Nephron progenitor cell (in vitro differentiated cells): ENCODE results near the gene WASF2.
"Not testable (repeated sequence)": the region's sequence is repeated elsewhere in the genome, so short reads cannot be mapped to it uniquely, and the experiment has no call there.

Experiments
- DNase-seq: peaks from one replicate; pipeline ENCODE4 v3.0.0; 2021
- H3K27ac Mint-ChIP-seq: 2 replicates; pipeline ENCODE4 v1.8.0; 2021; ENCODE audit warnings: mild to moderate bottlenecking, moderate library complexity, mixed read lengths
- H3K27me3 Mint-ChIP-seq: 2 replicates; pipeline ENCODE4 v1.8.0; 2021; ENCODE audit warnings: mild to moderate bottlenecking, low read depth, mixed read lengths; ENCODE audit not compliant: poor library complexity
- H3K36me3 Mint-ChIP-seq: 2 replicates; pipeline ENCODE4 v1.8.0; 2021; ENCODE audit warnings: low read depth, mixed read lengths
- H3K4me1 Mint-ChIP-seq: 2 replicates; pipeline ENCODE4 v1.8.0; 2021; ENCODE audit warnings: mixed read lengths
- H3K4me3 Mint-ChIP-seq: 2 replicates; pipeline ENCODE4 v1.8.0; 2021; ENCODE audit warnings: mild to moderate bottlenecking, moderate library complexity, mixed read lengths
- H3K9me3 Mint-ChIP-seq: 2 replicates; pipeline ENCODE4 v1.8.0; 2021; ENCODE audit warnings: mild to moderate bottlenecking, moderate library complexity, mixed read lengths
- CTCF ChIP-seq: fragments of 200-600 bp; sonication (generic); IDR thresholded peaks from 2 replicates; pipeline ENCODE4 v1.5.0; 2021; ENCODE audit warnings: antibody characterized with exemption

WASF2 gene

DNA sequence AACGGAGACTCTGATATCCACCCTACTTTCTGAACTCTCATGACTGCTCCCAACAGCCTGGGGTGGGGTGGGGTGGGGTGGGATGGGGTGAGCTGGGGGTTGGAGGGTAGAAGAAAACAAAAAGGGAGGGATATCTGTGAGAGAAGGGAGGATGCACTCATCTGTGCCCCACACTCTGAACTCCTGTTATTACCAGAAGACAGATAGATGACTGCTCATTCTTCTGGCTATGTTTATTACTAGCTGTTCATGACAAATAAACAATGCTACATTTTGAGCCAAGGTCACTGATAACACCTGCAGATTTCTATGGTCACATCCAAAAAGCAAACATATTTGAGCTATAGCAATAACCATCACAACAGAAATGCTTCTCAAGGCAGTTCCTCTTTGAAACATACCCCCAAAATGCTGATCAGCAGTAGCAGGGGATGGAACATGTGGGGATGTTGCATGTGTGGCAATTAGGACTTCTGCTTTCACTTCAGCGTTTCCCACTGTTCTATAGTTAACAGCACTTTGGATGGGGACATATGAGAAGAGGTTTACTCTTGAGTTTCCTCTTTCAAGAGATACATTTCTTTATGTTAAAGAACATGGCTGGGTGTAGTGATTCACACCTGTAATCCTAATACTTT is 54.3 kb downstream of the WASF2 start:
- no peak overlapping the region for H3K4me3 Mint-ChIP-seq
- peaks cover 6% of the 10 kb centered on the region for H3K27me3 Mint-ChIP-seq
- no peak for DNase-seq
- no peaks in the 10 kb centered on the region for H3K9me3 Mint-ChIP-seq
- peaks cover 13% of the 10 kb centered on the region for H3K36me3 Mint-ChIP-seq
- peaks cover 52% of the 10 kb centered on the region for H3K4me1 Mint-ChIP-seq
- no peak for TF ChIP-seq CTCF
- peak overlapping the region; percentile 78 for H3K27ac Mint-ChIP-seq

GRCh38 chr1:27433706-27434105 is 56.3 kb downstream of the WASF2 start:
- H3K27me3 Mint-ChIP-seq = no peaks in the 10 kb centered on the region
- H3K27ac Mint-ChIP-seq = peak overlapping the region; percentile 88
- TF ChIP-seq CTCF = no peak
- peaks cover 63% of the 10 kb centered on the region for H3K4me1 Mint-ChIP-seq
- H3K9me3 Mint-ChIP-seq = no peaks in the 10 kb centered on the region
- H3K4me3 Mint-ChIP-seq = no peak overlapping the region
- H3K36me3 Mint-ChIP-seq = no peaks in the 10 kb centered on the region
- no peak for DNase-seq

- H3K9me3 Mint-ChIP-seq, H3K27ac Mint-ChIP-seq, DNase-seq, H3K36me3 Mint-ChIP-seq, H3K27me3 Mint-ChIP-seq, H3K4me3 Mint-ChIP-seq: not testable (repeated sequence)
- peaks cover 63% of the 10 kb centered on the region for H3K4me1 Mint-ChIP-seq
Measured at GRCh38 chr1:27432725-27433124, 57.2 kb downstream of the WASF2 start.

- no peak for TF ChIP-seq CTCF
- H3K27ac Mint-ChIP-seq = no peak overlapping the region
- no peak overlapping the region for H3K4me3 Mint-ChIP-seq
- no peaks in the 10 kb centered on the region for H3K27me3 Mint-ChIP-seq
- H3K36me3 Mint-ChIP-seq = peaks cover 5% of the 10 kb centered on the region
- DNase-seq = no peak
- H3K4me1 Mint-ChIP-seq = peaks cover 62% of the 10 kb centered on the region
- H3K9me3 Mint-ChIP-seq = no peaks in the 10 kb centered on the region
Measured at GRCh38 chr1:27431601-27431940, 58.4 kb downstream of the WASF2 start.

DNA sequence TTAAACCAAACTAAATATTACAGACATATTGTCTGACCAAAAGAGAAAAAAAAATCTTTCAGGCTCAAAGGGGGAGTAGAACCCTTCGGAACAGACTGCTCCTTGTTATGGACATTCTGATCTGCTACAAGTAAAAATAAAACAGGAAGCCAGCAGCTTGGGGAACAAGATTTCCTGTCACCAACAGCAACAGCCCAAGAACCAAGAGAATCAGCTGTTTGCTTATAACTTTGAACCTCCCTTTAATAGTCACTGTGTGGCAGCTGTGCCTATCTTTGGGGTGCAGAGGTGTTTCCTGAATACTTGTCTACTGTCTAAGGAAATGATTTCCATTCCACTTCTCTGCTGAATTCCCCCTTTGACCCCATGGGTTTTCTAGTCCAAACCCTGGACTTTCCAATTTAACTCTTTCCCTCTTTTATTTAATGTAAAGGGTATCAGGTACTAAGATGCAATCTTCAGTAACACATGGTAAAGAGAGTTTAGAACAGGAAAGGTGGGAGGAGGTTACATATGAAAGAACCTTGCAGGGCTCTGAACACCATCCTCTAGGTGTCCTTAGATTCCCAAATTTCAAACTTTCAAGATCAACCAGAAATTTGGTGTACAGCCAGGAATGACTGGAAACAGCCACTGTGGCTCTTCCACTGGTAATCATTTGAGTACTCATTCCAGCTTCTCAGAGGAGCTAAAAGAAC is 58.9 kb downstream of the WASF2 start:
- Mint-ChIP-seq H3K36me3 (peaks cover 8% of the 10 kb centered on the region), H3K4me1 (peaks cover 61% of the 10 kb centered on the region), H3K27ac (peak overlapping the region; percentile 59), H3K27me3 (no peaks in the 10 kb centered on the region), H3K9me3 (no peaks in the 10 kb centered on the region), H3K4me3 (no peak overlapping the region)
- TF ChIP-seq CTCF = no peak
- no peak for DNase-seq

DNA sequence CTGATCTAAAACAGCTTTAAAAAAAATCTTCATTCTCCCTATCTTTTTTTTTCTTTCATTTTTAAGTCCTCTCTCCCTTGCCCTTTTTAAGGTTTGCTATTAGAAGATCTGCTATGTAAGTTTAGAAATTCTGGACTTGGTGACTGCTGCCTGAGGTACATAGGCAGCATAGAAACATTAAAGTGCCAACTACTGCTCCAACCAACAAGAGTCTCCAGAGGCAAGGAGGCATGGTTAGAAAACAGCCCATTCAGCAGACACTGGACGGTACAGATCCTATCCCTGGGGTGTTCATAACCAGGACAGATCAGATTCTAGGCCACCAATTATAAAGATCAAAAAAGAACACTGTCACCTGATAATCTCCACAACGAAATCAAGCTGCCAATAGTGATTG is 60.9 kb downstream of the WASF2 start:
- H3K36me3 Mint-ChIP-seq = peaks cover 11% of the 10 kb centered on the region
- peaks cover 69% of the 10 kb centered on the region for H3K4me1 Mint-ChIP-seq
- H3K27ac Mint-ChIP-seq = peak overlapping the region; percentile 65
- H3K27me3 Mint-ChIP-seq = no peaks in the 10 kb centered on the region
- no peak for TF ChIP-seq CTCF
- H3K4me3 Mint-ChIP-seq = no peak overlapping the region
- no peaks in the 10 kb centered on the region for H3K9me3 Mint-ChIP-seq
- DNase-seq = no peak
